ENCODE results near the gene ZBTB9.

The ZBTB9 gene

GRCh38 chr6:33418690-33419291 lies 35.6 kb upstream of the ZBTB9 start:
- no peak for DNase-seq

GRCh38 chr6:33419580-33420490 lies 34.5 kb upstream of the ZBTB9 start, which contains the start of gene SYNGAP1:
Gene SYNGAP1, plus strand, starts transcription at chr6:33420065. Its CDS starts 200 bp downstream, at chr6:33420265.
- DNase-seq: peak; percentile 29

GRCh38 chr6:33420491-33421343 lies 33.7 kb upstream of the ZBTB9 start:
- peak; percentile 38 for DNase-seq

DNA sequence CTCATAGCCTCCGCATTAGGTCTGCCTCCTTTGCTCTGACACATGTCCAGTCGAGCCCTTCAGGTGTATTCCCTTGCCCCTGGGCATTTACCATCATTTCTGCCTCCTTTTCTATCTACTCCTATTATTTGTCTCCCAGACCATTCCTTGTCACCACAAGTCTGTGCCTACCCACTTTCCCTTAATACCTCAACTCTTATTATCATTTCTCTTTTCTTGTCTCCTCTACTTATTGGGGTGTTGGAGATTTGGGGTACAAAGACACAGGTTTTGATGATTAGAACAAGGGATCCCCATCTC lies 33.1 kb upstream of the ZBTB9 start:
- no peak for DNase-seq

DNA sequence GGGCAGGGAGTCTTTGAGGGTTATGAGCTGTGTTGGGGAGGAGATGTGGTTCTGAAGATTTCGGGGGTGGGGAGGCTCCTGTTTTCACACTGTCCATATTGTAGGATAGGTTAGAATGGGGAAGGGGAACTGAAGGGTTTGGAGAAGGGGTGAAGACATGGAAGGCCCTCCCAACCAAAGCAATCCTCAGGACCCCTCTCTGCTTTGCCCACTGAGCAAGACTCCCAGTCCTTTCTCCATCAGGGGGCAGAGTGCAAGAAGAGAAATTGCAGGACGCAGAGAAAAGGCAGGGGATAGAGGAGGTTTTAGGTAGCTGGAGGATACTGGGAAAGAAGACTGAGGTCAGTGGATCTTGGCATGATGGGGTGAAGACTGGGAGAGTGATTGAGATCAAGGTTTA lies 30.6 kb upstream of the ZBTB9 start:
- DNase-seq: no peak

DNA sequence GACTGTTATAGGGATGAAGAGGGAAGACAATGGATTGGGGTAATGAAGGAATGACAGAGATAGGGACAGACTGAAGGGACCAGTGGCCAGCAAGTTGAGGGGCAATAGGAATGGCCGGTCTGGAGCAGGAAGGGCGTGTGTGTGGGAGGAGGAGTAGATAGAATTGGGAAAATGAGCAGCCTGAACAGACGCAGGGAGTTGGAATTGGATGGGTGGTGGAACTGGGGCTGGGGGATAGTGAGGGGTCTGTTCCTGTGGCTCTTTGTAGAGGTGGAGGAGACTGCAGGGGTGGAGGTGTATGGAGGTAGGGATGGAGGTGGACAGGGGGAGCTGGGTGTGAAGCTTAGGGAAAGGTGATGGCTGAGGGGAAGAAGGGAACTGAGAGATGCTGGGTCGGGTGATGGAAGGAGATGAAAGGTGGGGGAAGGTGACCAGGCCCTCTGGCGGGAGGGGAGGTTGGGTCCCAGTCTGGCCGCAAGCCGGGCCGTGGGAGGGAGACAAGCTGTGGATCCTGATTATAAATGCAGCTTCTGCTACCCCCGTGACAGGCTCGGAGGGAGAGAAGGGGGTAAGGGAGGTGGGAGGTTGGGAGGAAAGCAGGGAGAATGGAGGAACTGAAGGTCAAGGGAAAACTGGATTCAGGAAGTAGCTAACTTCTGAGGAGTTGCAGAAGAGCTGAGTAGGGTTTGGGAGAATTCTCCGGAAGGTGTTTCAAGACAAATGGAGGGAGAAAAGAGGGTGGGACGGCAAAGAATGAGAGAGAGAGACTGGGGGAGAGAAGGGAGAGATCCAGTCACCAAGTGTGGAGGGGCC lies 29.3 kb upstream of the ZBTB9 start:
- DNase-seq: no peak

GRCh38 chr6:33425668-33426577 lies 28.5 kb upstream of the ZBTB9 start:
- DNase-seq: no peak

DNA sequence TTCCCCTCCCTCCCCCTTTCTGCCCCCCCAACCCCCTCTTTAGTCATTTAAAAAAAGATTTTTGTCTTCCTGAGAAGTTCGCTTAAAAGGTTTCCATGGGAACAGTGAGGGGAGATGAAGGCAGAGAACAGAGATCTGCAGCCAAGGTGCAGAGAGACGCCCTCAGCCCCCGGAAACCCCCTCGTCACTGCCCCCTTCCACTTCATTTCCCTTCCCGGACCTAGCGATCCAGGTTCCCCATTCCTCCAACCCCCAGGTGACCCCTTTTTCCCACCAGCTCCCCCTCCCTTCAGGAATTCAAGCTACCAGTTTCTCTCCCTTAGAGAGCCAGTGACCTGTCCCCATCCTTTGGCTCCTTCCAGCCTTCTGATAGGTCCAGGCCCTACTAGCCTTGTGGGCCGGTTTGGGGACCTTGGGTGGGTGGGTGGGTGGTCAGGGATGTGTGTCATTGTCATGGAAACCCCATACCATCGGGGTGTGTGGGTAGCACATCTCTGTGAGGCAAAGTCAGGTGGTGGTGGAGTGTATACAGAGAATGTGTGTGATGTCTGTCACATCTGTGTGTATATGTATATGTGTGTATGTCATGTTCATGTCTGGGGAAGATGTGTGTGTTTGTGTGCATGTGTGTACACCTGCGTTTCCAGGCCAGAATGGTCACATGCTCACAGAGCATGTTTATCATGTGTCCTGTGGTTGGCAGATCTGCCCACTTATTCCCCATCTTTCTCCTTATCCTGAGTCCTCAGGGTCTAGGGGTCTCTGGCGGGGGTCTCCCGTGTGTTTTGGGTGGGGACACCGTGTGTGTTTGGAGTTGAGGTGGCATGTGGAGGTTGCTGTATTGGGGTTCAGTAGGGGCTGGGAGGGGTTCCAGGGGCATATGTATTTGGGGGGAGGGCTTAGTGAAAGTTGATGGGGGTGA lies 27.5 kb upstream of the ZBTB9 start:
- DNase-seq: no peak

GRCh38 chr6:33427585-33428223 lies 26.7 kb upstream of the ZBTB9 start:
- DNase-seq: no peak

- DNase-seq: no peak
Measured at GRCh38 chr6:33428224-33428965, 26.0 kb upstream of the ZBTB9 start.

DNA sequence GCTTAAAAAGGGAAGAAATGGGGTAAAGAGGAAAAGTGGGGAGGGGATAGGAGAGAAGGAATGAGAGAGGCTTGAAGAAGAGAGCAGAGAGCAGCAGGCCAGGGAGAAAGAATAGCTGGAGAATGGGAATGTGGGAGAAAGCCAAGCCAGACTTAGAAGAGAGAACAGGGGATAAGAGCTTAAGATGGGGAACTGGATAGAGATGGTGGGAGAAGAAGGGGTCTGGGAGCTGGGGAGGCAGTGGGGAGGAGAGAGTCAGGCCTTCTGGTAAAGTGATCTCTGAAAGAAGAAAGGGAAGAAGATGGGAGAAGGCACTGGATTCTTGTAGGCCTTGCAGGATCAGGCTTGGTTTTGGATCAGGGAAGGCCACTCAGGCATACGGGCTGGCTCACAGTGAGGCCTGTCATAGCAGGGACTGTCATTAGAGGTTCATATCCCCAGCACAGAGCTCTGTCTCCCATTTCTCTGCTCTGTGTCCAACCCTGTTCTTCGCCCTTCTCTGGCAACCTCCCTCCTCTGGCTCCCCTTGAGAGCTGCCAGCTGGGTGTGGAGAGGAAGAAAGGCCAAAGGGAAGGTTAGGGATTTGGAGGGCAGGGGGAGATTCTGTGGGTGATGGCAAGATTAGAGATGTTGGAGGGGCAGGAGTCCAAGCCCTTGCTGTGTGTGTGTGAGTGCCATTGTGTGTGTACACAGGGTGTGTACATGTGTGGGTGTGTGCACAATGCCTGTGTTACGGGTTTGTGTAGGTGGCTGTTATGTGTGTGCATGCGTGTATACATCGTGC lies 25.2 kb upstream of the ZBTB9 start:
- DNase-seq: no peak

DNA sequence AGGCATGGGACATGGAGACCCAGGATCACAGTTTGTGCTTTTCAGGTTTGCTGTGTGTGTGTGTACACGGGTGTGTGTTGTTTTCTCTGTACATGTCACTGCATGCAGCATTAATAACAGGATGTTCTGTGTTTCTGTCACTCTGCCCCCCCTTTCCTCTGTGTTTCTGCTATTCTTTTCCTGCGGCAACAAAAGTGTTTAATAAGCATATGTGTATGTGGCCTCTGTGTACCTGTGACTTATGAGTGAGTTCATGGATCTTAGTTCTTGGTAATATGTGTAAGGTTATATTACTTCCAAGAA lies 24.7 kb upstream of the ZBTB9 start:
- DNase-seq: no peak

DNA sequence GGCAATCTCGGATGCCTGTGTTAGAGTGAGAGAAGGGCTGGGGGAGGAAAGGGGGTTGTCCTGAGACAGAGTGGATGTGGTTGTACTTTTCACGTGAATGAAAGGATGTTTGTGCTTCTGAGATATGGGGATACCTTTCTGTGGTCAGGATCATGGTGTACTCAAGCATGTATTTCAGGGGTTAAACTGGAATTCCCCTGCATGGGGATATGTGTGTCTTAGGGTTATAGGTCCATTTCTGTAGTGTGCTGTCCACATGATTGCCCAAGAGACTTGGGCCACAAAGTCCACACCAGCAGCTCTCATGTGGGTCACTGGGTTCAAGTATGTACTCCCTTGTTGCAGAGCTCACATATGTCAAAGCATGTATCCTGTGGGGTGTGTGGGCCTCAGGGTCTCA lies 24.0 kb upstream of the ZBTB9 start:
- DNase-seq: no peak

DNA sequence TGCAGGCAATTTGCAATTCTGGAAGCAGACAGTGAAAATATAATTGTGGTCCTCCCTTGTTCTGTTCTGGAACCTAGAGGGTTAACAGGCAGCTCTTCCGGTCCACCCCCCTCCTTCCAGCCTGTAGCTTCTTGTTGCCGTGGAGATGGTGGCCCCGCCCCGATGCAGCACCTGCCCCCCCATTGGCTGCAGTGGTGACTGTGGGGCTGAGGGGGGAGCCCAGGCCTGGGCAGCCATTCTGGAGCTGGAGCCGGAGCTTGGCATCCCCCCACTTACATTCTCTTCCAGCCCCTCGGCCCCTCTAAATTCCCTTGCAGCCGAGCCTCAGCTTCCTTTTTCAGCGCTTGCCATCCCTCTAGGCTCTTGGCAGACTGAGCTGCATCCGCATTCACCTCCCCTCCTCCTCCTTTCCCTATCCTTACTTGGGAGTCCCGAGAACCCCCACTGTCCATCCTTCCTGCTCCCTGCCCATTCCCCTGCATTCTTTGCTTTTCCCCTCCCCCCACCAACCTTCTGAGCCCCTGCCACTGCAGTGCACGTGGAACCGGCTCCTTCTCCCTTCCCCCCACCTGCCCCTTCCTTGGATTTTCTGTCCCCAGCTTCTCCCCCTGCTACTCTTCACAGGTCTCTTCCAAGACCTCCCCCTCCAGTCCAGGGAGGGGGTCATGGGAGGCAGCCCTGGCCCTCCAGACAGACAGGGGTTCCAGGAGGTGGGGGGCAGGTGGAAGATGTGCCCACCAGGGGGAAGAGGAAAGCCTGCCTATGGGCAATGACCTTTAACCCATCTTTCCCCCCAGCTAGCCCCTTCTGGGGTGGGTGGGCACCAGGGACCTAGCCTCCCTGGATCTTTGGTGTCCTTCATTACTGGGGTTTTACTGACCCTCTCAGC lies 23.1 kb upstream of the ZBTB9 start:
- DNase-seq: no peak

GRCh38 chr6:33431880-33432541 lies 22.4 kb upstream of the ZBTB9 start:
- DNase-seq: no peak

DNA sequence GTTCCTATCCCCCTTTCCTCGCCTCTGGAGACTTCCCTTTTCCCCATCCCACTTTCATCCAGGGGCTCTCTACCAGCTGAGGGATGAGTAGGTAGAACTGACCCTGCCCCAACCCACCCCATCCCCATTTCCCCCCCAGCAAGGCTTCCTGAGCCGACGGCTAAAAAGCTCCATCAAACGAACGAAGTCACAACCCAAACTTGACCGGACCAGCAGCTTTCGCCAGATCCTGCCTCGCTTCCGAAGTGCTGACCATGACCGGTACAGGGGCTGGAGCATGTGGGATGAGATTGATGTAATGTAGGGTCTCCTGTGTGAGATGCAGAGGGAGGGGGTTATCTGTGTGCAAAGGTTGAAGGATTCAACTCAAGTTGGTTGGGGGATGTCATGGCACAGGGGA lies 21.8 kb upstream of the ZBTB9 start:
- no peak for DNase-seq

DNA sequence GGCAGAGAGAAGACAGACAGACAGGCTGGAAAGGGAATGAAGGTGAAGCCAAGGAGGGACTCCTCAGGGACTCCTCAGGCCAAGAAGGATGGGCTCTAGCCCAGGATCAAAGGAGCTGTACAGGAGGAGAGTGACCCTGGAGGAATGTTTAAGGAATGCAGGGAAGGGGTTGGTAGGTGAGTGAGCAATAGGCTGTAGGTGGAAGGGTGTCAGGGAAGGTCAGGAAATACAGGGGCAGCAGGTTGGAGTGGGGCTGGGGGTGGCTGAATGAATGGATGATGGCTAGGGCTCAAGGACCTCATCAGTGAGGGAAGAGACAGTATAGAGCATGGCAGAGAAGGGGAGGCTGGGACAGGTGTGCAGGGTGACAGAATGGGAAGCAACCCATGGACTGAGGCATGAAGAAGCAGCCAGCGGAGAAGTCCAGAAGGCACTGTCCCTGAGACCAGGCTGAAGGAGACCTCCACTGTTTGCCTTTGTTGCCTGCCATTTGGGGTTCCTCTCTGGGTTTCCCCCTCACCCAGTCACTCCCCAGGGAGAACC lies 21.3 kb upstream of the ZBTB9 start:
- DNase-seq: no peak
